ENCODE data around the gene SLCO1C1. TPM values are rescaled to one million over a fixed set of nuclear protein-coding genes. Genes with fewer than 3 reads are reported as not detected.

Gene SLCO1C1
- total RNA-seq (2022; extraction: Qiagen RNA extraction) = 0.12 TPM in 1 of 5 replicates, not detected in the others

GRCh38 chr12:20695232-20695631, at the start of gene SLCO1C1:
Gene SLCO1C1, plus strand, starts transcription at chr12:20695332. Its CDS starts 4,245 bp downstream, at chr12:20699577.

Other genes starting within 250 kb of the SLCO1C1 start
- gene SLCO1B3, start 115.4 kb downstream of the SLCO1C1 start, total RNA-seq (2022; extraction: Qiagen RNA extraction) = 9.5 to 14.1 TPM (median 11.2 TPM) in 5 replicates